ENCODE measurements around the gene NEK9.

GRCh38 chr14:75069811-75070145 is 57.1 kb downstream of the NEK9 start:
- no peak for TF ChIP-seq CTCF (IDR thresholded peaks at IDR 0.05; ENCODE audit: insufficient read depth, low read length, poor library complexity, severe bottlenecking)
- TF ChIP-seq EZH2phosphoT487 (conservative IDR thresholded peaks at IDR 0.05; ENCODE audit: low read length): no peak

Measured in SU-DHL-6 (cell line).